Right atrium auricular region (tissue), 2 donors: ENCODE measurements around the gene MMEL1. TPM values are rescaled to one million over a fixed set of nuclear protein-coding genes. Genes with fewer than 3 reads are reported as not detected.

ENCODE experiments used
- DNase-seq: peaks from one replicate; pipeline ENCODE4 v3.0.0-alpha.2; 2019; ENCODE audit warnings: low spot score
- H3K27ac ChIP-seq, 2 donors: fragments of 200-600 bp; sonication (generic); 1 replicate in 1 of 2; 2 replicates in 1 of 2; pipeline ENCODE4 v1.5.1; 2016 to 2019
- H3K27me3 ChIP-seq, 2 donors: fragments of 200-600 bp; sonication (generic); one replicate each; pipeline versions ENCODE4 v1.5.1 to v1.6.0; 2017 to 2019
- H3K36me3 ChIP-seq: fragments of 200-600 bp; sonication (generic); one replicate; pipeline ENCODE4 v1.5.1; 2016
- H3K4me1 ChIP-seq, 2 donors: fragments of 200-600 bp; sonication (generic); one replicate each; pipeline versions ENCODE4 v1.5.1 to v1.6.0; 2017 to 2019
- H3K4me3 ChIP-seq, 2 donors: fragments of 200-600 bp; sonication (generic); 1 replicate in 1 of 2; 2 replicates in 1 of 2; pipeline ENCODE4 v1.5.1; 2017 to 2019; ENCODE audit warnings: mild to moderate bottlenecking in 1 of 2, moderate library complexity in 1 of 2
- H3K9me3 ChIP-seq, 2 donors: fragments of 200-600 bp; sonication (generic); one replicate each; pipeline ENCODE4 v1.5.1; 2019
- CTCF ChIP-seq, 2 donors: fragments of 200-600 bp; sonication (generic); IDR thresholded peaks; one replicate each; pipeline ENCODE4 v1.5.1; 2019; ENCODE audit warnings: antibody characterized with exemption in 2 of 2
- total RNA-seq, 2 donors: library from RNA; depleted of rRNA; stranded (reverse); fragments of >200 nt; gene quantifications; one replicate each; pipeline ENCODE4 v1.1.0, GENCODE V29; 2016

MMEL1 gene
- total RNA-seq, 2 donors from 2014 or later = not detected

- Histone ChIP-seq H3K4me1 (peaks cover 0 to 23% of the 10 kb centered on the region in 2 donors), H3K4me3 (no peak overlapping the region), H3K27ac (no peak overlapping the region), H3K9me3 (peaks cover 0 to 9% of the 10 kb centered on the region in 2 donors), H3K27me3 (no peaks in the 10 kb centered on the region), H3K36me3 (no peaks in the 10 kb centered on the region)
- TF ChIP-seq CTCF (IDR thresholded peaks at IDR 0.05) = no peak
- DNase-seq = no peak
Observed at GRCh38 chr1:2636733-2637132, 3.9 kb upstream of the MMEL1 start.

GRCh38 chr1:2635361-2636010, 2.7 kb upstream of the MMEL1 start:
- TF ChIP-seq CTCF (IDR thresholded peaks at IDR 0.05) = no peak
- no peaks in the 10 kb centered on the region for H3K27me3 ChIP-seq
- no peak overlapping the region for H3K4me3 ChIP-seq
- DNase-seq = no peak
- H3K36me3 ChIP-seq = no peaks in the 10 kb centered on the region
- H3K4me1 ChIP-seq = peaks cover 0 to 14% of the 10 kb centered on the region in 2 donors
- no peak overlapping the region for H3K27ac ChIP-seq
- peaks cover 0 to 9% of the 10 kb centered on the region in 2 donors for H3K9me3 ChIP-seq

GRCh38 chr1:2633936-2634491, 1.2 kb upstream of the MMEL1 start:
- Histone ChIP-seq H3K4me1 (peaks cover 0 to 9% of the 10 kb centered on the region in 2 donors), H3K4me3 (no peak overlapping the region), H3K27ac (no peak overlapping the region), H3K9me3 (peaks cover 0 to 9% of the 10 kb centered on the region in 2 donors), H3K36me3 (no peaks in the 10 kb centered on the region), H3K27me3 (no peaks in the 10 kb centered on the region)
- no peak for DNase-seq
- no peak for TF ChIP-seq CTCF (IDR thresholded peaks at IDR 0.05)

- H3K4me1 ChIP-seq = peaks cover 0 to 15% of the 10 kb centered on the region in 2 donors
- H3K9me3 ChIP-seq = peaks cover 0 to 9% of the 10 kb centered on the region in 2 donors
- H3K27ac ChIP-seq = no peak overlapping the region
- TF ChIP-seq CTCF (IDR thresholded peaks at IDR 0.05) = no peak
- no peak for DNase-seq
- no peaks in the 10 kb centered on the region for H3K36me3 ChIP-seq
- no peak overlapping the region for H3K4me3 ChIP-seq
- peaks cover 0 to 4% of the 10 kb centered on the region in 2 donors for H3K27me3 ChIP-seq
Observed at GRCh38 chr1:2633366-2633935, 635 bp upstream of the MMEL1 start.

GRCh38 chr1:2632051-2632430, 775 bp downstream of the MMEL1 start:
- Histone ChIP-seq H3K4me3 (no peak overlapping the region), H3K4me1 (peaks cover 0 to 18% of the 10 kb centered on the region in 2 donors), H3K36me3 (no peaks in the 10 kb centered on the region), H3K27ac (no peak overlapping the region), H3K27me3 (peaks cover 6 to 8% of the 10 kb centered on the region in 2 donors), H3K9me3 (peaks cover 0 to 8% of the 10 kb centered on the region in 2 donors)
- TF ChIP-seq CTCF (IDR thresholded peaks at IDR 0.05) = no peak
- no peak for DNase-seq
